ENCODE measurements around the gene PCDHGB3. TPM values are rescaled to one million over a fixed set of nuclear protein-coding genes. Genes with fewer than 3 reads are reported as not detected.

Gene PCDHGB3
- polyA plus RNA-seq, 1 experiment: 3.6 TPM

DNA sequence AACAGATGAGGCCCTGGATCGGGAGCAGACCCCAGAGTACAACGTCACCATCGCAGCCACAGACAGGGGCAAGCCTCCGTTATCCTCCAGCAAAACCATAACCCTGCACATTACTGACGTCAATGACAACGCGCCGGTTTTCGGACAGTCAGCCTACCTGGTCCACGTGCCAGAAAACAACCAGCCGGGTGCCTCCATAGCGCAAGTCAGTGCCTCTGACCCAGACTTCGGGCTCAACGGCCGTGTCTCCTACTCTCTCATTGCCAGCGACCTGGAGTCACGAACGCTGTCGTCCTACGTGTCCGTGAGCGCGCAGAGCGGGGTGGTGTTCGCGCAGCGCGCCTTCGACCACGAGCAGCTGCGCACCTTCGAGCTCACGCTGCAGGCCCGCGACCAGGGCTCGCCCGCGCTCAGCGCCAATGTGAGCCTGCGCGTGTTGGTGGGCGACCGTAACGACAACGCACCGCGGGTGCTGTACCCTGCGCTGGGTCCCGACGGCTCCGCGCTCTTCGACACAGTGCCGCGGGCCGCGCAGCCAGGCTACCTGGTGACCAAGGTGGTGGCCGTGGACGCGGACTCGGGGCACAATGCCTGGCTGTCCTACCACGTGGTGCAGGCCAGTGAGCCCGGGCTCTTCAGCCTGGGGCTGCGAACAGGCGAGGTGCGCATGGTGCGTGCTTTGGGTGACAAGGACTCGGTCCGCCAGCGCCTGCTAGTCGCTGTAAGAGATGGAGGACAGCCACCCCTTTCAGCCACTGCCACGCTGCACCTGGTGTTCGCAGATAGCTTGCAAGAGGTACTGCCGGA, 49.2 kb downstream of the PCDHGB3 start:
- Histone ChIP-seq H3K9me3 (ENCODE audit: control insufficient read depth, insufficient read depth, low read length) (peaks cover 69% of the 10 kb centered on the region), H3K27ac (ENCODE audit: low read depth, low read length) (no peak overlapping the region), H3K27me3 (ENCODE audit: control insufficient read depth, insufficient read depth, low read length) (no peaks in the 10 kb centered on the region), H3K4me3 (ENCODE audit: low read depth, low read length) (no peak overlapping the region)
- CTCF ChIA-PET: interaction anchor here (0.6 to 7.6 kb wide), 3 partner anchors 19 to 144 kb away, joined by 3 to 107 read pairs (median 106); no protein-coding TSS in a partner anchor
- no peak for DNase-seq (ENCODE audit: low read depth, low spot score)
- TF ChIP-seq, protein P1, sequence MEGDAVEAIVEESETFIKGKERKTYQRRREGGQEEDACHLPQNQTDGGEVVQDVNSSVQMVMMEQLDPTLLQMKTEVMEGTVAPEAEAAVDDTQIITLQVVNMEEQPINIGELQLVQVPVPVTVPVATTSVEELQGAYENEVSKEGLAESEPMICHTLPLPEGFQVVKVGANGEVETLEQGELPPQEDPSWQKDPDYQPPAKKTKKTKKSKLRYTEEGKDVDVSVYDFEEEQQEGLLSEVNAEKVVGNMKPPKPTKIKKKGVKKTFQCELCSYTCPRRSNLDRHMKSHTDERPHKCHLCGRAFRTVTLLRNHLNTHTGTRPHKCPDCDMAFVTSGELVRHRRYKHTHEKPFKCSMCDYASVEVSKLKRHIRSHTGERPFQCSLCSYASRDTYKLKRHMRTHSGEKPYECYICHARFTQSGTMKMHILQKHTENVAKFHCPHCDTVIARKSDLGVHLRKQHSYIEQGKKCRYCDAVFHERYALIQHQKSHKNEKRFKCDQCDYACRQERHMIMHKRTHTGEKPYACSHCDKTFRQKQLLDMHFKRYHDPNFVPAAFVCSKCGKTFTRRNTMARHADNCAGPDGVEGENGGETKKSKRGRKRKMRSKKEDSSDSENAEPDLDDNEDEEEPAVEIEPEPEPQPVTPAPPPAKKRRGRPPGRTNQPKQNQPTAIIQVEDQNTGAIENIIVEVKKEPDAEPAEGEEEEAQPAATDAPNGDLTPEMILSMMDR (IDR thresholded peaks at IDR 0.05; ENCODE audit: low read depth, low read length): no peak
- POLR2A ChIA-PET: interaction anchor here (0.6 kb wide), 1 partner anchor 99 kb away, joined by 4 read pairs; no protein-coding TSS in a partner anchor

GRCh38 chr5:141420855-141421488, 50.9 kb downstream of the PCDHGB3 start, which contains the start of gene PCDHGA11:
PCDHGA11 (plus strand) TSS chr5:141421051; CDS start chr5:141421228, 177 bp downstream.
- peak within 1 kb of the TSS; percentile 50 for H3K4me3 ChIP-seq (ENCODE audit: low read depth, low read length)
- TF ChIP-seq, protein P1 (IDR thresholded peaks at IDR 0.05; ENCODE audit: low read depth, low read length): peak; percentile 54
- ChIA-PET CTCF (interaction anchor here (0.7 to 7.6 kb wide), 13 partner anchors 9 to 146 kb away, joined by 3 to 106 read pairs (median 5); partner anchors contain the start of genes PCDHGA10, PCDHGA12, PCDHGB3 and PCDHGC3), POLR2A (interaction anchor here (1.0 kb wide), 1 partner anchor 54 kb away, joined by 4 read pairs; no protein-coding TSS in a partner anchor)
- H3K27ac ChIP-seq (ENCODE audit: low read depth, low read length): peak within 1 kb of the TSS; percentile 39
- DNase-seq (ENCODE audit: low read depth, low spot score): no peak
- H3K9me3 ChIP-seq (ENCODE audit: control insufficient read depth, insufficient read depth, low read length): peaks cover 60% of the 10 kb centered on the region
- no peaks in the 10 kb centered on the region for H3K27me3 ChIP-seq (ENCODE audit: control insufficient read depth, insufficient read depth, low read length)

GRCh38 chr5:141421489-141421855, 51.4 kb downstream of the PCDHGB3 start:
- POLR2A ChIA-PET: interaction anchor here (1.0 kb wide), 1 partner anchor 54 kb away, joined by 4 read pairs; no protein-coding TSS in a partner anchor
- Histone ChIP-seq H3K9me3 (ENCODE audit: control insufficient read depth, insufficient read depth, low read length) (peaks cover 65% of the 10 kb centered on the region), H3K27ac (ENCODE audit: low read depth, low read length) (no peak overlapping the region), H3K27me3 (ENCODE audit: control insufficient read depth, insufficient read depth, low read length) (no peaks in the 10 kb centered on the region), H3K4me3 (ENCODE audit: low read depth, low read length) (peak overlapping the region; percentile 50)
- TF ChIP-seq, protein P1 (IDR thresholded peaks at IDR 0.05; ENCODE audit: low read depth, low read length): no peak
- no peak for DNase-seq (ENCODE audit: low read depth, low spot score)
- CTCF ChIA-PET: interaction anchor here (0.7 to 7.6 kb wide), 12 partner anchors 9 to 146 kb away, joined by 3 to 106 read pairs (median 5); partner anchors contain the start of genes PCDHGA10, PCDHGA12, PCDHGB3 and PCDHGC3

Other genes with a start within 250 kb of the PCDHGB3 start
- 0.04 and 0.06 TPM in 2 replicates for gene PCDHB4, start 248.4 kb upstream of the PCDHGB3 start, polyA plus RNA-seq (2011; rRNA removed)
- gene PCDHB5, start 235.0 kb upstream of the PCDHGB3 start, polyA plus RNA-seq (2011; rRNA removed): 0.68 and 0.72 TPM in 2 replicates
- gene PCDHB6, start 220.2 kb upstream of the PCDHGB3 start, polyA plus RNA-seq (2011; rRNA removed): 0.21 TPM in 2 replicates
- gene PCDHB7, start 197.6 kb upstream of the PCDHGB3 start, polyA plus RNA-seq (2011; rRNA removed): 0.61 and 0.62 TPM in 2 replicates
- 0.20 and 0.25 TPM in 2 replicates for gene PCDHB8, start 192.5 kb upstream of the PCDHGB3 start, polyA plus RNA-seq (2011; rRNA removed)
- 0.45 and 0.66 TPM in 2 replicates for gene PCDHB16, start 187.9 kb upstream of the PCDHGB3 start, polyA plus RNA-seq (2011; rRNA removed)
- 0.22 and 0.45 TPM in 2 replicates for gene PCDHB9, start 183.1 kb upstream of the PCDHGB3 start, polyA plus RNA-seq (2011; rRNA removed)
- 0.45 and 0.74 TPM in 2 replicates for gene PCDHB10, start 177.9 kb upstream of the PCDHGB3 start, polyA plus RNA-seq (2011; rRNA removed)
- 0.16 and 0.25 TPM in 2 replicates for gene PCDHB11, start 170.6 kb upstream of the PCDHGB3 start, polyA plus RNA-seq (2011; rRNA removed)
- 0.32 and 0.40 TPM in 2 replicates for gene PCDHB12, start 161.5 kb upstream of the PCDHGB3 start, polyA plus RNA-seq (2011; rRNA removed)
- gene PCDHB13, start 156.3 kb upstream of the PCDHGB3 start, polyA plus RNA-seq (2011; rRNA removed): 0.60 and 0.73 TPM in 2 replicates
- gene PCDHB14, start 146.9 kb upstream of the PCDHGB3 start, polyA plus RNA-seq (2011; rRNA removed): 0.98 and 1.1 TPM in 2 replicates
- gene PCDHB15, start 124.8 kb upstream of the PCDHGB3 start, polyA plus RNA-seq (2011; rRNA removed): 0.88 and 0.93 TPM in 2 replicates
- gene SLC25A2, start 66.2 kb upstream of the PCDHGB3 start, polyA plus RNA-seq (2011; rRNA removed): not detected in 2 replicates
- 60.3 and 71.0 TPM in 2 replicates for gene TAF7, start 49.5 kb upstream of the PCDHGB3 start, polyA plus RNA-seq (2011; rRNA removed)
- gene PCDHGA1, start 39.7 kb upstream of the PCDHGB3 start, polyA plus RNA-seq (2011; rRNA removed): 1.9 and 2.2 TPM in 2 replicates
- 6.1 and 6.3 TPM in 2 replicates for gene PCDHGA2, start 31.5 kb upstream of the PCDHGB3 start, polyA plus RNA-seq (2011; rRNA removed)
- gene PCDHGA3, start 26.4 kb upstream of the PCDHGB3 start, polyA plus RNA-seq (2011; rRNA removed): 0.92 and 1.2 TPM in 2 replicates
- gene PCDHGB1, start 20.1 kb upstream of the PCDHGB3 start, polyA plus RNA-seq (2011; rRNA removed): 3.2 TPM in 2 replicates
- 6.3 and 7.6 TPM in 2 replicates for gene PCDHGA4, start 15.2 kb upstream of the PCDHGB3 start, polyA plus RNA-seq (2011; rRNA removed)
- gene PCDHGB2, start 10.2 kb upstream of the PCDHGB3 start, polyA plus RNA-seq (2011; rRNA removed): 4.6 and 4.8 TPM in 2 replicates
- gene PCDHGA5, start 6.1 kb upstream of the PCDHGB3 start, polyA plus RNA-seq (2011; rRNA removed): 1.4 and 1.8 TPM in 2 replicates
- 4.7 and 4.8 TPM in 2 replicates for gene PCDHGA6, start 3.6 kb downstream of the PCDHGB3 start, polyA plus RNA-seq (2011; rRNA removed)
- 2.7 TPM in 2 replicates for gene PCDHGA7, start 12.5 kb downstream of the PCDHGB3 start, polyA plus RNA-seq (2011; rRNA removed)
- 10.3 and 10.9 TPM in 2 replicates for gene PCDHGB4, start 17.5 kb downstream of the PCDHGB3 start, polyA plus RNA-seq (2011; rRNA removed)
- 0.93 and 1.1 TPM in 2 replicates for gene PCDHGA8, start 22.4 kb downstream of the PCDHGB3 start, polyA plus RNA-seq (2011; rRNA removed)
- 12.5 TPM in 2 replicates for gene PCDHGB5, start 27.7 kb downstream of the PCDHGB3 start, polyA plus RNA-seq (2011; rRNA removed)
- gene PCDHGA9, start 32.5 kb downstream of the PCDHGB3 start, polyA plus RNA-seq (2011; rRNA removed): 6.4 and 8.0 TPM in 2 replicates
- gene PCDHGB6, start 37.8 kb downstream of the PCDHGB3 start, polyA plus RNA-seq (2011; rRNA removed): 3.3 and 3.8 TPM in 2 replicates
- gene PCDHGA10, start 42.7 kb downstream of the PCDHGB3 start, polyA plus RNA-seq (2011; rRNA removed): 9.2 and 11.7 TPM in 2 replicates
- gene PCDHGB7, start 47.4 kb downstream of the PCDHGB3 start, polyA plus RNA-seq (2011; rRNA removed): 16.2 and 17.0 TPM in 2 replicates
- 7.5 and 7.7 TPM in 2 replicates for gene PCDHGA11, start 50.8 kb downstream of the PCDHGB3 start, polyA plus RNA-seq (2011; rRNA removed)
- gene PCDHGA12, start 60.3 kb downstream of the PCDHGB3 start, polyA plus RNA-seq (2011; rRNA removed): 3.4 and 4.3 TPM in 2 replicates
- 47.4 and 61.1 TPM in 2 replicates for gene PCDHGC3, start 105.7 kb downstream of the PCDHGB3 start, polyA plus RNA-seq (2011; rRNA removed)
- gene PCDHGC4, start 114.8 kb downstream of the PCDHGB3 start, polyA plus RNA-seq (2011; rRNA removed): 0.46 and 0.83 TPM in 2 replicates
- 2.4 and 2.5 TPM in 2 replicates for gene PCDHGC5, start 118.8 kb downstream of the PCDHGB3 start, polyA plus RNA-seq (2011; rRNA removed)
- gene DIAPH1, start 248.8 kb downstream of the PCDHGB3 start, polyA plus RNA-seq (2011; rRNA removed): 27.1 and 34.7 TPM in 2 replicates